ENCODE measurements around the gene AHCY.
"Not testable (repeated sequence)": the region's sequence is repeated elsewhere in the genome, so short reads cannot be mapped to it uniquely, and the experiment has no call there.

AHCY gene

GRCh38 chr20:34296468-34296867 is 6.7 kb downstream of the AHCY start:
- no peak for DNase-seq (ENCODE audit: low read depth)

DNA sequence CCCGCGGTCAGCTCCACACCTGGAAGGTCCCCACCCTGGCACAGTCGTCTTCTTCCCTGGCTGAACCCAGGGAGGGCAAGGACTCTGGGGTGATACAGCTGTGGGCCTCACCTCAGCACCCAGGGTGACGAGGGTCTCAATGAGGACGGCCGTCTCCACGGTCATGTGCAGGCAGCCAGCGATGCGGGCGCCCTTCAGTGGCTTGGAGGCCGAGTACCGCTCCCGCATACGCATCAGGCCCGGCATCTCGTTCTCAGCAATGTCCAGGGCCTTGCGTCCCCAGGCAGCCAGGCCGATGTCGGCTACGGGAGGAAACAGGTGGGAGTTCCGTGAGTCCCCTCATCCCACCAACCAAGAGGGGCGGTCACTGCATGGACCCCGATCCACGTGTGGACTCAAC is 7.9 kb downstream of the AHCY start:
- DNase-seq (ENCODE audit: low read depth), result no peak

GRCh38 chr20:34294563-34294962 is 8.6 kb downstream of the AHCY start:
- no peak for DNase-seq (ENCODE audit: low read depth)

GRCh38 chr20:34293589-34293988 is 9.6 kb downstream of the AHCY start:
- DNase-seq (ENCODE audit: low read depth), result no peak

- no peak for DNase-seq (ENCODE audit: low read depth)
Observed at GRCh38 chr20:34293119-34293518, 10.0 kb downstream of the AHCY start.

DNA sequence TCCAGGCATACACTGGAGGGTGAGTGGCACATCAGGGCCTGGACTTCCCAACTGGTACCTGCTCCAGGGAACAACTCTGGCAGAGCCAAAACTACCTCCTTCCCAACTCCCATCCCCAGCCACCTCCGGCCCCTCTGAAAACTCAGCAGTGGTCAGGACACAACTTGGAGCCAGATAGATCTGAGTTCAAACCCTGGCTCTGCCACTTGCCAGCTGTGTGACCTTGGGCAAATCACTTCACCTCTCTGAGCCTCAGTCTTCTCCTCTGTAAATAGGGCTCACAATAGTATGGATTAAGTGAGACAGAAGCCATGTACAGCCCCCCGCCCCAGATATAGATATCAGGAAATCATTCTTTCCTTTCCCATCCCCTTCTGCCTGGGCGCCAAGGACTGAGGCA is 10.7 kb downstream of the AHCY start:
- no peak for DNase-seq (ENCODE audit: low read depth)

DNA sequence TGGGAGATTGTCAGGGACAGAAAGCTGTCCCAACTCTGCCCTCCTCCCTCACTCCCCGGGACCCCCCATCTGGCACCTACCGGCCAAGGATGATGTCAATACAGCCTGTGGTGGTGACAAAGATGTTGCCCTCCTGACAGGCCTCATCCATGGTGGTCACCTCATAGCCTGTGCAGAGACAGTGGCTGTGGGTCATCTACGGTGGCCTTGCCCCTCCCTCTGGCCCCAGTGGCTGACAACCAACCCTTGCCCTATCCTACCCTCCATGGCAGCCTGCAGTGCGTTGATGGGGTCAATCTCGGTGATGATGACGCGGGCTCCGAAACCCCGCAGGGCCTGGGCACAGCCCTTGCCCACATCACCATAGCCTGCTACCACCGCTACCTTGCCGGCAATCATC is 12.7 kb downstream of the AHCY start:
- no peak for DNase-seq (ENCODE audit: low read depth)

DNA sequence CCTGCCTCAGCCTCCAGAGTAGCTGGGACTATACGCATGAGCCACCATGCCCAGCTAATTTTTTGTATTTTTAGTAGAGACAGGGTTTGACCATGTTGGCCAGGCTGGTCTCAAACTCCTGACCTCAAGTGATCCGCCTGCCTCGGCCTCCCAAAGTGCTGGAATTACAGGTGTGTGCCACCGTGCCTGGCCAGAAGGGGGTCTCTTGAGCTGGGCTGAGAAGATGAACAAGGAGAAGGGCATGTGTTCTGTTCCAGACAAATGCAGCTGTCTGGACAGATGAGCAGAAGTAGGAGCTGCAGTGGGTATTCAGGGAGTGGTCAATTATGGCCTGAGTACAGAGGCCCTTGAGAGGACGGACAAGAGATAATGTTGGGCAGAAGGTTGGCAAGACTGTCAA is 15.7 kb downstream of the AHCY start:
- DNase-seq (ENCODE audit: low read depth), result not testable (repeated sequence)

GRCh38 chr20:34285450-34285849 is 17.7 kb downstream of the AHCY start:
- no peak for DNase-seq (ENCODE audit: low read depth)

DNA sequence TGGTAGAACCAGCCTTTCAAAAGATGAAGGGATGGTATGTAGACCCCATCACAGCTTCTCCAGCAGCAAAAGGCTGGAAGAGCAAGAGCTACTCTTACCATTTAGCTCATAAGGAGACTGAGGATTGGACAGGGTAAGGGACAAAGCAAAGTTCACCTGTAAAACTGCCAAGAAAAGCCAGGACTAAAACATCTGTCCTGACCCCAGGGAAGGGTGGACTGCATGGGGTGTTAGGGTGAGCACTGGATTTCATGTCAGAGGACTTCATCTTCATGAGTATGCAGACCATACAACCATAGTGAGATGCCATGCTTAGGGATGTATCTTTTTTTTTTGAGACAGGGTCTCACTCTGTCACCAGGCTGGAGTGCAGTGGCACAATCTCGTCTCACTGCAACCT is 19.3 kb downstream of the AHCY start:
- no peak for DNase-seq (ENCODE audit: low read depth)

- DNase-seq (ENCODE audit: low read depth), result no peak
Observed at GRCh38 chr20:34282041-34282440, 21.1 kb downstream of the AHCY start.

DNA sequence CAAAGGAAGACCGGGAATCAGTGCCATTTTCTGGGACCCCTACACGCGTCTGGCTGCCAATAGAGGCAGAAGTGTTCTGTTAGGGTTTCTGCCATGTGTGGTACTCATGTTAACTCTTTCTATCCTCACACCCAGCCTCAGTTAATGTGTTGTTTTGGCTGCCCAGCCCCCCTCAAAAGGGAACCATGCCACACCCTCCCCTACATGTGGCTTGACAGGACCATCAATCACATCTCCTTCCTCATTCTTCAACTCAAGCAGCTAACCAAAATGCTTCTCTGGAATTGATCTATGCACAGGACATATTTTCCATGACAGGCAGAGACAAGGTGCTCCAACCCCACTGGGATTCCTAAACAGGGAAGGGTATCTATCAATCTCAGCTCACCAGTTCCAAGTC is 22.0 kb downstream of the AHCY start:
- DNase-seq (ENCODE audit: low read depth), result no peak

DNA sequence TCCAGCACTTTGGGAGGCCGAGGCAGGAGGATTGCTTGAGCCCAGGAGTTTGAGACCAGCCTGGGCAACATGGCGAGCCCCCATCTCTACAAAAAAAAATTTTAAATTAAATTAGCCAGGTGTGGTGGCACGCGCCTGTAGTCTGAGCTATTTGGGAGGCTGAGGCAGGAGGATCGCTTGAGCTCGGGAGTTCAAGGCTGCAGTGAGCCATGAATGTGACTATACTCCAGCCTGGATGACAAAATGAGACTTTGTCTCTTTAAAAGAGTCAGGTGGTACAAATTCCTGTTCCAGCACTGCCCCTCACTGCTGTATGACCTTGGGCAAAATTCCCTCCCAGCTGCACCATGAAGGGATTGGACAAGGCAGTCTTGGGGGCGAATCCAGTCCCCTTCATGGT is 28.5 kb downstream of the AHCY start:
- DNase-seq (ENCODE audit: low read depth), result no peak

GRCh38 chr20:34271956-34272355 is 31.2 kb downstream of the AHCY start:
- peak; percentile 50 for DNase-seq (ENCODE audit: low read depth)

DNA sequence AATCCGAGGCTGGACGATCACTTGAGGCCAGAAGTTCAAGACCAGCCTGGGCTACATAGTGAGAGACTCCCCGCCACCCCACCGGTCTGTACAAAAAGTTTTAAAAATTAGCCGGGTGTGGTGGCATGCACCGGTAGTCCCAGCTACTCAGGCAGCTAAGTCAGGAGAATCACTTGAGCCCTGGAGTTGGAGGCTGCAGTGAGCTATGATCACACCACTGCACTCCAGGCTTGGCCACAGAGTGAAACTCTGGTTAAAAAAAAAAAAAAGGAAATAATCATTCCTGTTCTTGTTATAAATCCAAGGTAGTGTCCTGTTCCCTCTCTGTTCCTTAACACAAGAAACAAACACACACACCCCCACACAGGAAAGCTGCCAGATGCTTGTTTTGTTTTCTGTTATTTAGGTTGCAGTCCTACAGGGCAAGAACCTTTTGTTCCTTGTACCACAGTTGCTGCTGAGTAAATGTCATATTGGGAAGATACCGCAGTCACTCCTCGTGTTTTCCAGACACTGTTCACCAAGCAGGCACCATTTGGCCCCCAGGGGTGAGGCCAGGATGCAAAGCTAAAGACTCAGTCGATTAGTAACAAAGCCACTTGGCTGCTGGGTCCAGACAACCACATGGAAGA is 33.0 kb downstream of the AHCY start:
- no peak for DNase-seq (ENCODE audit: low read depth)

GRCh38 chr20:34268851-34269636 is 34.1 kb downstream of the AHCY start:
- DNase-seq (ENCODE audit: low read depth), result no peak

DNA sequence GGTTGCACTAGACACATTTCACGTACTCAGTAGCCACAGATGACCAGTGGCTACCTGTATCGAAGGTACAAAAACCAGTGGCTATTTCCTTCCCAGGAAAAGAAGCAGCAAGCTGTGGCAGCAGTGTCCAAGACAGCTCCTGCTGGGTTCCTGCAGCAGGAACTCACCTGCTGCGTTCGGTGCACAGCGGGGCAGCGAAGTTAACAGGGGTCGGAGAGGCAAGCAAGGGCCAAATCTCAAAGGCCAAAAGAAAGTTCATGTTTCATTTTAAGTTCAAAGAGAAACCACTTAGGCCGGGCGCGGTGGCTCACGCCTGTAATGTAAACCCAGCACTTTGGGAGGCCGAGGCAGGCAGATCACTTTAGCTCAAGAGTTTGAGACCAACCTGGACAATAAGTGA is 35.0 kb downstream of the AHCY start:
- DNase-seq (ENCODE audit: low read depth), result no peak

DNA sequence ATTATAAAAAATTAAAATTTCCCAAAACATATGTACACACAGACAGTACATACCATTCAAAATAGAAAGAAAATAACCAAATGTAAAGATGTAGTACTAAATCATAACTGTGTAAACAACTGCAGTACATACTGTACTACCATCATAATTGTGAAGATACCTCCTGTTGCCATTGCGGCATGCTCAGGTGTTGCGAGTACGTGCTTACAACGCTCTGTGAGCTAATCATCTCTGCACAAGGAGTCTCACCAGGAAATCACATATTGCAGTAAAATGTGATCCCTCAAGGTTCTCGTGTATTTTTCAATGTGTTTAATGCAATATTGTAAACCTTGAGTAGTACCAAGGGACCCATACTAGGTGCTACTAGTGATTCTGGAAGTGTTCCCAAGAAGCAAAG is 39.0 kb downstream of the AHCY start:
- no peak for DNase-seq (ENCODE audit: low read depth)

GRCh38 chr20:34263468-34263867 is 39.7 kb downstream of the AHCY start:
- not testable (repeated sequence) for DNase-seq (ENCODE audit: low read depth)

DNA sequence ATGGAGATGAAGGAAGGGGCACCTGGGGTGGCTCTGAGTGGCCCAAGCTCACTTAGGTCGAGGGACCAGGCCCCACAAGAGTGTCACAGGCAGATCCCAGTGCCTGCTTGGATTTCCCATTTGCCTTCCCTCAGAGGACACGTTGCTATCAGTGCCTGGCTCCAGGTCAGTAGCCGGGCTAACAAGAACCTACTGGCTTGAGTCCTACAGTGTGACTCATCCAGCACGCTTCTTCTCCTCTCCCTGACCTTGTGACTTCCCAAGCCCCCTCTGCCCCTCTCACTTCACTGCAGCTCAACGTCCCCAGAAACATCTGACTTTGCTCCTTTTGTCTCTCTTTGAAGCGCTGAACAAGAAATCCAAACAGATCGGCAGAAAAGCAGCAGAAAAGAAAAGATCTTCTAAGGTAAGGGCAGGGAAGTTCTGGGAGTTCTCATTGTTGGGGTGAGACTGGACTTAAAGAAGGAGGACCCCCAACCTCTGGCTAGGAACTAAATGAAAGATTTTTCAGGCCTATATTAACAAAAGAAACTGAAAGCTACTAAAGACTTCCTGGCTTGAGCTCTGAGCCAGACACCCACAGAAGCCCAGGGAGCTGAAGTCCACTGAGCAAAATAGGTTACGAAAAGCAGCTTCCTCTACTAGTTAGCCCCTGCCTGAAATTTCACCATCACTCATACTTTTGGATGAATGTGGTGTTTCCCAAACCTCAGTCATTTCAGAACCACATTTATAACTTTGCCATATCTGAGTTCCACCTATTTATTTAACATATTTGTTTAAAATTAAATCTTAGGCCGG is 40.5 kb downstream of the AHCY start:
- peak; percentile 27 for DNase-seq (ENCODE audit: low read depth)

DNA sequence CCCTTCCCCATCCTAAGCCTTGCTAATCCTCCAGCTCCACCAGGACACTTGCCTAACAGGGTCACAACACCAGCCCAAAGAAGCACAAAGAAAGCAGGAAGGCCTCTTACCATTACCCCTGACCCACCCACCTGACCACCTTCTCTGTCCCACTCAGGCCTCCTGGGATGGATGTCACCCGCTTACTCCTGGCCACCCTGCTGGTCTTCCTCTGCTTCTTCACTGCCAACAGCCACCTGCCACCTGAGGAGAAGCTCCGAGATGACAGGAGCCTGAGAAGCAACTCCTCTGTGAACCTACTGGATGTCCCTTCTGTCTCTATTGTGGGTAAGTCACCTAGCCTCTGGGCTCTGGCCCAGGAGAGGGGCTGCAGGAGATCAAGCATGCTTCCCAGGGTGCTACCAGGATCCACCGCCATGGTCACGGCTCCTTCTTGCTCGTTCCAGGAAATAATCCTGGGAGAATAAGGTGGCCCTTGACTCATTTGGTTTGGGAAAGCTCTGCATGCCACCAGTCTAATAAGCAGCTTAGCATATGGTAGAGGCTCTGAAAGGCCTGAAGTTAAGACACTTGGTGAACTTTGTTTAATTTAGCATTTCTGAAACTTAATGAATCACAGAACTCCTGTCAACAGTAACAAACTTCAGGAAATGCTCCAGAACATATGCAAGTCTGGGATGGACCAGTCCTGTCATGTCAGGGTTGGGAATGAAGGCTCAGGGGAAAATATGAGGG is 42.8 kb downstream of the AHCY start:
- no peak for DNase-seq (ENCODE audit: low read depth)

DNA sequence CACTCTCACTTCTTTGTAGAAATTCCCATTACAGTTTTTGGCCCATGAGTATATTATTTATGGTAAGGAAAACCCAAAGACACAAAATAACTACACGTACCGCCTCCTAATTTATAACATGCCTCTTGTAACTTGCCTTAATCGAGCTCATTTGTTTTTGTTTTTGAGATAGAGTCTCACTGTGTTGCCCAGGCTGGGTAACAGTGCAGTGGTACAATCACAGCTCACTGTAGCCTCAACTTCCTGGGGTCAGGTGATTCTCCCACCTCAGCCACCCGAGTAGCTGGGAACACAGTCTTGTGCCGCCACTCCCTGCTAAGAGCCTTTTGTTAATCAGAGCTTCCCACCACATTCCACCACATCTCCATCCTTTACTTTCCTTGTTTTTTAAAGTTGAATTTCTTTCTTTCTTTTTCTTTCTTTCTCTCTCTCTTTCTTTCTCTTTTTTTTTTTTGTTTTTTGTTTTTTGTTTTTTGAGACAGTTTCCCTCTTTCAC is 46.5 kb downstream of the AHCY start:
- no peak for DNase-seq (ENCODE audit: low read depth)

Data from stromal cell of bone marrow (primary cell).